ENCODE measurements around the gene TSHR. TPM values are rescaled to one million over a fixed set of nuclear protein-coding genes. Genes with fewer than 3 reads are reported as not detected.

Gene TSHR
- total and polyA plus RNA-seq, 2 of the 13 experiments (the other 11 are each of a cell fraction or from before 2014, with no cell fraction given), result not detected

Other genes with a start within 250 kb of the TSHR start
- gene CEP128, start 13.9 kb upstream of the TSHR start, total RNA-seq (2016; rRNA removed; fragmentation: Illumina TruSeq; extraction: Trizol), result 5.5 and 7.5 TPM in 2 replicates
- gene CEP128, start 13.9 kb upstream of the TSHR start, polyA plus RNA-seq (2011; rRNA removed), result 0.99 and 1.3 TPM in 2 replicates

All from HepG2 (cell line).